Tibial artery (tissue), 4 donors: ENCODE results near the gene PCSK9.

Experiments
- DNase-seq, 2 donors: peaks; one replicate each; pipeline ENCODE4 v3.0.0-alpha.2; 2019
- H3K27ac ChIP-seq, 2 donors: fragments of 200-600 bp; sonication (generic) in 1 of 2; 1 replicate in 1 of 2; 2 replicates in 1 of 2; pipeline ENCODE4 v1.5.1; 2018 to 2019; ENCODE audit warnings: mild to moderate bottlenecking in 1 of 2
- H3K27me3 ChIP-seq, 2 donors: fragments of 200-600 bp; sonication (generic) in 1 of 2; one replicate each; pipeline versions ENCODE4 v1.5.1 to v1.6.0; 2016 to 2019
- H3K36me3 ChIP-seq, 3 donors: fragments of 200-600 bp; sonication (generic) in 2 of 3; one replicate each; pipeline ENCODE4 v1.5.1; 2016 to 2019; ENCODE audit warnings: mild to moderate bottlenecking in 2 of 3
- H3K4me1 ChIP-seq, 4 donors: fragments of 200-600 bp; sonication (generic) in 2 of 4; 1 replicate in 3 of 4; 2 replicates in 1 of 4; pipeline ENCODE4 v1.5.1; 2016 to 2019
- H3K4me3 ChIP-seq, 2 donors: fragments of 200-600 bp; sonication (generic) in 1 of 2; 1 replicate in 1 of 2; 2 replicates in 1 of 2; pipeline ENCODE4 v1.5.1; 2018 to 2019; ENCODE audit warnings: mild to moderate bottlenecking in 2 of 2
- H3K9me3 ChIP-seq, 3 donors: fragments of 200-600 bp; sonication (generic) in 1 of 3; one replicate each; pipeline ENCODE4 v1.5.1; 2016 to 2019
- CTCF ChIP-seq, 2 experiments: fragments of 200-600 bp in 1 of 2; fragments of 450-650 bp in 1 of 2; IDR thresholded peaks; one replicate each; pipeline ENCODE4 v1.5.1; 2017 to 2019; ENCODE audit warnings: antibody characterized with exemption in 2 of 2, mild to moderate bottlenecking in 1 of 2, moderate library complexity in 1 of 2
- intact Hi-C: fragments of 100-400 bp; cut with DNase I; formaldehyde crosslinking; loops from one replicate; pipeline ENCODE4 v1.15.0; 2023; ENCODE audit warnings: low total_unique reads

The PCSK9 gene

GRCh38 chr1:55010887-55011217 is 28.5 kb upstream of the PCSK9 start:
- intact Hi-C loops: no loop called here
- Histone ChIP-seq H3K36me3 (no peaks in the 10 kb centered on the region), H3K27ac (no peak overlapping the region), H3K9me3 (no peaks in the 10 kb centered on the region), H3K4me3 (no peak overlapping the region), H3K4me1 (peaks cover 0 to 7% (median 2%) of the 10 kb centered on the region in 4 donors), H3K27me3 (peaks cover 0 to 34% of the 10 kb centered on the region in 2 donors)
- DNase-seq: peak in 1 of 2 donors; percentile 33
- no peak for TF ChIP-seq CTCF (IDR thresholded peaks at IDR 0.05)

GRCh38 chr1:55012661-55013060 is 26.7 kb upstream of the PCSK9 start:
- peaks cover 0 to 34% of the 10 kb centered on the region in 2 donors for H3K27me3 ChIP-seq
- no peak overlapping the region for H3K27ac ChIP-seq
- no peaks in the 10 kb centered on the region for H3K9me3 ChIP-seq
- intact Hi-C loops: no loop called here
- peak in 1 of 2 donors; percentile 9 for DNase-seq
- no peak for TF ChIP-seq CTCF (IDR thresholded peaks at IDR 0.05)
- H3K4me3 ChIP-seq: no peak overlapping the region
- peaks cover 0 to 12% (median 5%) of the 10 kb centered on the region in 4 donors for H3K4me1 ChIP-seq
- H3K36me3 ChIP-seq: no peaks in the 10 kb centered on the region

- Histone ChIP-seq H3K27ac (no peak overlapping the region), H3K9me3 (no peaks in the 10 kb centered on the region), H3K4me1 (peaks cover 0 to 12% (median 5%) of the 10 kb centered on the region in 4 donors), H3K36me3 (no peaks in the 10 kb centered on the region), H3K27me3 (peaks cover 0 to 43% of the 10 kb centered on the region in 2 donors), H3K4me3 (no peak overlapping the region)
- DNase-seq: peak in 1 of 2 donors; percentile 45
- intact Hi-C loops: no loop called here
- no peak for TF ChIP-seq CTCF (IDR thresholded peaks at IDR 0.05)
These were observed 24.2 kb upstream of the PCSK9 start for GRCh38 chr1:55015123-55015522.

- intact Hi-C loops: no loop called here
- no peak overlapping the region for H3K4me3 ChIP-seq
- peaks cover 0 to 49% of the 10 kb centered on the region in 2 donors for H3K27me3 ChIP-seq
- DNase-seq: peak in 1 of 2 donors; percentile 31
- no peak overlapping the region for H3K27ac ChIP-seq
- no peaks in the 10 kb centered on the region for H3K36me3 ChIP-seq
- TF ChIP-seq CTCF (IDR thresholded peaks at IDR 0.05): no peak
- H3K4me1 ChIP-seq: peaks cover 0 to 12% (median 5%) of the 10 kb centered on the region in 4 donors
- no peaks in the 10 kb centered on the region for H3K9me3 ChIP-seq
These were observed 23.4 kb upstream of the PCSK9 start for GRCh38 chr1:55015731-55016620.

GRCh38 chr1:55018395-55018794 is 21.0 kb upstream of the PCSK9 start:
- DNase-seq: no peak
- no peak for TF ChIP-seq CTCF (IDR thresholded peaks at IDR 0.05)
- Histone ChIP-seq H3K4me3 (no peak overlapping the region), H3K27ac (no peak overlapping the region), H3K4me1 (peaks cover 0 to 17% (median 5%) of the 10 kb centered on the region in 4 donors), H3K27me3 (peaks cover 0 to 32% of the 10 kb centered on the region in 2 donors), H3K36me3 (no peaks in the 10 kb centered on the region), H3K9me3 (no peaks in the 10 kb centered on the region)
- intact Hi-C loops: no loop called here
